WERI-Rb-1 (cell line): ENCODE measurements around the gene RNF5.

Source experiments
- DNase-seq: peaks from one replicate; pipeline ENCODE4 v3.0.0-alpha.2; 2020
- H3K27ac ChIP-seq: fragments of 250-450 bp; sonication (Bioruptor Pico); 2 replicates; pipeline ENCODE4 v1.5.1; 2020; ENCODE audit warnings: mild to moderate bottlenecking, moderate library complexity
- H3K27me3 ChIP-seq: fragments of 250-450 bp; sonication (Bioruptor Pico); 2 replicates; pipeline ENCODE4 v1.5.1; 2021; ENCODE audit warnings: mild to moderate bottlenecking, low read depth, moderate library complexity; ENCODE audit not compliant: insufficient read depth, severe bottlenecking
- H3K36me3 ChIP-seq: fragments of 250-450 bp; sonication (Bioruptor Pico); 2 replicates; pipeline ENCODE4 v1.5.1; 2020; ENCODE audit warnings: mild to moderate bottlenecking, moderate library complexity
- H3K4me3 ChIP-seq: 2 replicates; pipeline ENCODE4 v1.5.1; 2011; ENCODE audit warnings: low read depth, mild to moderate bottlenecking, control low read depth, low read length
- H3K9me3 ChIP-seq: fragments of 250-450 bp; sonication (Bioruptor Pico); 2 replicates; pipeline ENCODE4 v1.5.1; 2021; ENCODE audit warnings: mild to moderate bottlenecking, moderate library complexity; ENCODE audit not compliant: severe bottlenecking
- CTCF ChIP-seq: IDR thresholded peaks from 2 replicates; pipeline ENCODE4 v1.5.1; 2011; ENCODE audit warnings: low read depth, mild to moderate bottlenecking, control low read depth, inconsistent platforms, low read length

RNF5 gene

GRCh38 chr6:32194388-32194787 lies 16.2 kb downstream of the RNF5 start:
- peaks cover 3% of the 10 kb centered on the region; the same call in 1 of the 2 replicates for H3K36me3 ChIP-seq
- no peak overlapping the region for H3K4me3 ChIP-seq
- H3K27ac ChIP-seq: peak overlapping the region; percentile 70
- TF ChIP-seq CTCF: no peak
- no peaks in the 10 kb centered on the region for H3K27me3 ChIP-seq
- DNase-seq: no peak
- no peaks in the 10 kb centered on the region for H3K9me3 ChIP-seq

- DNase-seq: peak; percentile 74
- H3K27me3 ChIP-seq: no peaks in the 10 kb centered on the region
- H3K4me3 ChIP-seq: peak overlapping the region; percentile 62
- peaks cover 3% of the 10 kb centered on the region; the same call in 1 of the 2 replicates for H3K36me3 ChIP-seq
- H3K9me3 ChIP-seq: no peaks in the 10 kb centered on the region
- H3K27ac ChIP-seq: peak overlapping the region; percentile 70
- peak; percentile 76 for TF ChIP-seq CTCF
These were observed 16.8 kb downstream of the RNF5 start for GRCh38 chr6:32194825-32195651.

- Histone ChIP-seq H3K27me3 (no peaks in the 10 kb centered on the region), H3K4me3 (peak overlapping the region; percentile 96), H3K27ac (peak overlapping the region; percentile 100), H3K36me3 (peaks cover 3% of the 10 kb centered on the region; the same call in 1 of the 2 replicates), H3K9me3 (no peaks in the 10 kb centered on the region)
- DNase-seq: peak; percentile 100
- TF ChIP-seq CTCF: peak; percentile 52; the same call in 1 of the 2 replicates
These were observed 17.4 kb downstream of the RNF5 start for GRCh38 chr6:32195652-32195901.

- DNase-seq: peak; percentile 97
- peaks cover 3% of the 10 kb centered on the region; the same call in 1 of the 2 replicates for H3K36me3 ChIP-seq
- no peak for TF ChIP-seq CTCF
These were observed 17.9 kb downstream of the RNF5 start for GRCh38 chr6:32195902-32196681.

GRCh38 chr6:32196682-32197616 lies 18.7 kb downstream of the RNF5 start:
- DNase-seq: peak; percentile 74
- Histone ChIP-seq H3K27ac (peak overlapping the region; percentile 100), H3K36me3 (peaks cover 3% of the 10 kb centered on the region; the same call in 1 of the 2 replicates)

More at GRCh38 chr6:32195902-32196681, 17.9 kb downstream of the RNF5 start:
- H3K27ac ChIP-seq: peak overlapping the region; percentile 100
- H3K9me3 ChIP-seq: no peaks in the 10 kb centered on the region
- H3K27me3 ChIP-seq: no peaks in the 10 kb centered on the region
- peak overlapping the region; percentile 96 for H3K4me3 ChIP-seq

More at GRCh38 chr6:32196682-32197616, 18.7 kb downstream of the RNF5 start:
- no peaks in the 10 kb centered on the region for H3K27me3 ChIP-seq
- no peak for TF ChIP-seq CTCF
- peak overlapping the region; percentile 96 for H3K4me3 ChIP-seq
- H3K9me3 ChIP-seq: no peaks in the 10 kb centered on the region
